Nephron progenitor cell (in vitro differentiated cells): ENCODE data around the gene ANKRD30A.

Experiments
- DNase-seq: peaks from one replicate; pipeline ENCODE4 v3.0.0; 2021
- H3K27ac Mint-ChIP-seq: 2 replicates; pipeline ENCODE4 v1.8.0; 2021; ENCODE audit warnings: mild to moderate bottlenecking, moderate library complexity, mixed read lengths
- H3K27me3 Mint-ChIP-seq: 2 replicates; pipeline ENCODE4 v1.8.0; 2021; ENCODE audit warnings: mild to moderate bottlenecking, low read depth, mixed read lengths; ENCODE audit not compliant: poor library complexity
- H3K36me3 Mint-ChIP-seq: 2 replicates; pipeline ENCODE4 v1.8.0; 2021; ENCODE audit warnings: low read depth, mixed read lengths
- H3K4me1 Mint-ChIP-seq: 2 replicates; pipeline ENCODE4 v1.8.0; 2021; ENCODE audit warnings: mixed read lengths
- H3K4me3 Mint-ChIP-seq: 2 replicates; pipeline ENCODE4 v1.8.0; 2021; ENCODE audit warnings: mild to moderate bottlenecking, moderate library complexity, mixed read lengths
- H3K9me3 Mint-ChIP-seq: 2 replicates; pipeline ENCODE4 v1.8.0; 2021; ENCODE audit warnings: mild to moderate bottlenecking, moderate library complexity, mixed read lengths
- TF ChIP-seq, protein P1 (sequence below): fragments of 200-600 bp; sonication (generic); IDR thresholded peaks from 2 replicates; pipeline ENCODE4 v1.5.0; 2021; ENCODE audit warnings: antibody characterized with exemption

The ANKRD30A gene

DNA sequence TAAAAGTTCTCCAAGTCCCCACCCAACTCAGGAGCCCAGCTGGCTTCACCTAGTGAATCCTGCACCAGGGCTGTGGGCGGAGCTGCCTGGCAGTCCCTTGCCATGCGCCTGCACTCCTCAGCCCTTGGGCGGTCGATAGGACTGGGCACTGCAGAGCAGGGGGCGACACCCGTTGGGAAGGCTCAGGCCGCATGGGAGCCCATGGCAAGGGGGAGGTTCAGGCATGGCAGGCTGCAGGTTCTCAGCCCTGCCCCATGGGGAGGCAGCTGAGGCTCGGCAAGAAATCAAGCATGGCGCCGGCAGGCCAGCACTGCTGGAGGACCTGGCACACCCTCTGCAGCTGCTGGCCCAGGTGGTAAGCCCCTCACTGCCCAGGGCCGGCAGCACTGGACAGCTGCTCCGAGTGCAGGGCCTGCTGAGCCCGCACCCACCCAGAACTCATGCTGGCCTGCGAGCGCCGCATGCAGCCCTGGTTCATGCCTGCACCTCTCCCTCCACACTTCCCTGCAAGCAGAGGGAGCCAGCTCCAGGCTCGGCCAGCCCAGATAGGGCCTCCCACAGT is 149.9 kb downstream of the ANKRD30A start:
- Mint-ChIP-seq H3K27ac (no peak overlapping the region), H3K27me3 (no peaks in the 10 kb centered on the region), H3K9me3 (peaks cover 92% of the 10 kb centered on the region), H3K36me3 (no peaks in the 10 kb centered on the region), H3K4me3 (no peak overlapping the region), H3K4me1 (no peaks in the 10 kb centered on the region)
- TF ChIP-seq, protein P1, sequence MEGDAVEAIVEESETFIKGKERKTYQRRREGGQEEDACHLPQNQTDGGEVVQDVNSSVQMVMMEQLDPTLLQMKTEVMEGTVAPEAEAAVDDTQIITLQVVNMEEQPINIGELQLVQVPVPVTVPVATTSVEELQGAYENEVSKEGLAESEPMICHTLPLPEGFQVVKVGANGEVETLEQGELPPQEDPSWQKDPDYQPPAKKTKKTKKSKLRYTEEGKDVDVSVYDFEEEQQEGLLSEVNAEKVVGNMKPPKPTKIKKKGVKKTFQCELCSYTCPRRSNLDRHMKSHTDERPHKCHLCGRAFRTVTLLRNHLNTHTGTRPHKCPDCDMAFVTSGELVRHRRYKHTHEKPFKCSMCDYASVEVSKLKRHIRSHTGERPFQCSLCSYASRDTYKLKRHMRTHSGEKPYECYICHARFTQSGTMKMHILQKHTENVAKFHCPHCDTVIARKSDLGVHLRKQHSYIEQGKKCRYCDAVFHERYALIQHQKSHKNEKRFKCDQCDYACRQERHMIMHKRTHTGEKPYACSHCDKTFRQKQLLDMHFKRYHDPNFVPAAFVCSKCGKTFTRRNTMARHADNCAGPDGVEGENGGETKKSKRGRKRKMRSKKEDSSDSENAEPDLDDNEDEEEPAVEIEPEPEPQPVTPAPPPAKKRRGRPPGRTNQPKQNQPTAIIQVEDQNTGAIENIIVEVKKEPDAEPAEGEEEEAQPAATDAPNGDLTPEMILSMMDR, result no peak
- no peak for DNase-seq

DNA sequence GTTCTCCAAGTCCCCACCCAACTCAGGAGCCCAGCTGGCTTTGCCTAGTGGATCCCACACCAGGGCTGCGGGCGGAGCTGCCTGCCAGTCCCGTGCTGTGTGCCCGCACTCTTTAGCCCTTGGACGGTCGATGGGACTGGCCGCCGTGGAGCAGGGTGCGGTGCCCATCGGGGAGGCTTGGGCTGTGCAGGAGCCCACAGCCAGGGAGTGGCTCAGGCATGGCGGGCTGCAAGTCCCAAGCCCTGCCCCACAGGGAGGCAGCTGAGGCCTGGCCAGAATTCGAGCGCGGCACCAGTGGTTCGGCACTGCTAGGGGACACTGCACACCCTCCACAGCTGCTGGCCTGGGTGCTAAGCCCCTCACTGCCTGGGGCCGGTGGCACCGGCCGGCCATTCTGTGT is 159.7 kb downstream of the ANKRD30A start:
- Mint-ChIP-seq H3K27me3 (peaks cover 4% of the 10 kb centered on the region), H3K36me3 (no peaks in the 10 kb centered on the region), H3K4me3 (no peak overlapping the region), H3K4me1 (no peaks in the 10 kb centered on the region), H3K27ac (no peak overlapping the region), H3K9me3 (peaks cover 94% of the 10 kb centered on the region)
- TF ChIP-seq, protein P1, result no peak
- no peak for DNase-seq

DNA sequence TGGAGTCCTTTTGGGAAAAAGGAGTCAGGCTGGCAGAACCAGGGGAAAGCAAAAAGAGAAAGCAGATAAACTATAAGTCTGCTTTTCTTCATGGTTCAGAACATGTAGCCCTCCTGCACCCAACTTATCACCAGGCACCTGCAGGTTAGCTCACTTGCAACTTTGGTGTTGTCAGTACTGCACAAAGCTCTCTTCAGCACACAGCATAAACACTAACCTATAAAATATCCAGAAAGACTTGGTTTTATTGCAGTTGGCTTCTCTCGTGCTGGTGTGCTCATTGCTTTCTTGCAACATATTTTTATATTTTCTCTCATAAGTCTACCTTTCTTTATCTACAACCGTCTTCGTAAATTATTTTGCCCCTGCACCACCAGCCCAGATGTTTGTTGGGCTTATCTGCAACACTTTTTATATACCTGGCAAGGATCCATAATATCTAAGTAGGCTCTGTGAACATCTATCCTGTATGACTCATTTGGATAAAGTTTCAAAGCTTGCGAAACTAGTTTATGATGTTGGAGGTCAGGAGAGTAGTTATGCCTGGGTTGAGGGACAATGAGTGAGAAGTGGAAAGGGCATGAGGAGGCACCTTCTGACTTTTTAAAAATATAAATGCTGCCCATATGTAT is 164.6 kb downstream of the ANKRD30A start:
- TF ChIP-seq, protein P1, result no peak
- Mint-ChIP-seq H3K9me3 (peaks cover 88% of the 10 kb centered on the region), H3K27ac (no peak overlapping the region), H3K4me3 (no peak overlapping the region), H3K4me1 (no peaks in the 10 kb centered on the region), H3K36me3 (no peaks in the 10 kb centered on the region), H3K27me3 (peaks cover 5% of the 10 kb centered on the region)
- no peak for DNase-seq

DNA sequence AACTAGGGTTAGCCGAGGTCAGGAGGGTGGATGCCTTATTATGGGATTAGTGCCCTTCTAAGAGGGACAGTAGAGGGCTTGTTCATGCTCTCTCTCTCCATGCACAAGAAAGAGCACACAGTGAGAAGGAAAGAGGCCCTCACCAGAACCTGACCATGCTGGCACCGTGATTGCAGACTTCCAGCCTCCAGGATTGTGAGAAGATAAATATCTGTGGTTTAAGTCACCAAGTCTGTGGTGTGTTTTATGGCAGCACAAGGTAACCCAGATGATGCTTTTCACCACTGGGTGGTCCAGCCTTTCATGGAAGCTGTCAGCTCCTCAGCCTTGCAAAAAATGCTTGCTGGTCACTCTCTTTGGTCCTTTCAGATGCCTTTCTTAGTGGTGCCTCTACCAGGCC is 175.9 kb downstream of the ANKRD30A start:
- Mint-ChIP-seq H3K4me3 (no peak overlapping the region), H3K4me1 (no peaks in the 10 kb centered on the region), H3K36me3 (no peaks in the 10 kb centered on the region), H3K27ac (no peak overlapping the region), H3K9me3 (peaks cover 94% of the 10 kb centered on the region), H3K27me3 (no peaks in the 10 kb centered on the region)
- DNase-seq, result no peak
- TF ChIP-seq, protein P1, result no peak

DNA sequence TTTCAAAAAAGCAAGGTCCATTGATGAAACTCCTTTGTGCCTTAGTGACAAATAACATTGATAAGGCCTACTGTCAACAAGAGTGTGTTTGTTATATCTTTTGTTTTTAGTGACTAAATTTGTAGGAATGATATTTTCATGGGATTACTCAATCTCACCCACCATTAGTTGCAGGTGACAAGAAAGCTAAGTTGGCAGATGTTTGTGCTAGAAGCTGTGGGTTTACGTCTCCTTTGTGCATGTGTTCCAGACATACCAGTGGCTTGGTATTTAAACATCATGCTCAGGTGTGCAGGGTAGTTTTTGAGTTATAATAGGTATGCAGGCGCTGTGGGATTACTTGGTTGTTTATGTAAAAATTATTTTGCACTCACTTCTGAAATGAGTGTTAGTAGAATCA is 178.6 kb downstream of the ANKRD30A start:
- TF ChIP-seq, protein P1, result no peak

DNA sequence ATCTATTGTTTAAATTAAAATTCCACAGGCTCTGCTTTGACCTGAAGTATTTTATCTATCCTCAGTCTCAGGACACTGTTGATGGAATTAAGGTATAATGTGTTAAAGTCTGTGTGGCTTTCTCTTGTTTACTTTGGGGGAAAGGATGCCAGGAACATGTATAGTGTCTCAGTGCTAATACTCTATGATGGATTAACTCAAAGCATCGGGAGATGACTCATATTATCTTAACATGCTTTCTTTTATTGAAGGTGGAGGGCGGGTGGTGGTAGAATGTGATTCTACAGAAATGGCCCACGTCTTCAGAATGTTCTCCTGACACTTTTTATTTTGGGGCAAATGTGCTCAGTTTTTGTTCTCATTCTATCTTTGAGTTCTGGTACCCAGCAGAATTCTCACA is 189.0 kb downstream of the ANKRD30A start:
- Mint-ChIP-seq H3K4me1 (no peaks in the 10 kb centered on the region), H3K9me3 (peaks cover 75% of the 10 kb centered on the region), H3K27me3 (no peaks in the 10 kb centered on the region), H3K27ac (no peak overlapping the region), H3K36me3 (no peaks in the 10 kb centered on the region), H3K4me3 (no peak overlapping the region)
- TF ChIP-seq, protein P1, result no peak
- no peak for DNase-seq

More for the DNA sequence above, 178.6 kb downstream of the ANKRD30A start:
- Mint-ChIP-seq H3K4me1 (no peaks in the 10 kb centered on the region), H3K36me3 (no peaks in the 10 kb centered on the region), H3K9me3 (peaks cover 95% of the 10 kb centered on the region), H3K27ac (no peak overlapping the region), H3K4me3 (no peak overlapping the region), H3K27me3 (no peaks in the 10 kb centered on the region)
- DNase-seq, result no peak
